ENCODE measurements around the gene FAM25A.
"Not testable (repeated sequence)": the region's sequence is repeated elsewhere in the genome, so short reads cannot be mapped to it uniquely, and the experiment has no call there.

FAM25A gene

GRCh38 chr10:87020056-87020455 is at the start of gene FAM25A:
Gene FAM25A (plus strand): TSS chr10:87020294. CDS start chr10:87020325, 31 bp downstream.
- not testable (repeated sequence) for DNase-seq (ENCODE audit: low spot score)

- DNase-seq (ENCODE audit: low spot score) = no peak
Observed at GRCh38 chr10:86970982-86971231, 49.2 kb upstream of the FAM25A start.

GRCh38 chr10:86971232-86971991 is 48.7 kb upstream of the FAM25A start:
- no peak for DNase-seq (ENCODE audit: low spot score)

GRCh38 chr10:86972613-86973380 is 47.3 kb upstream of the FAM25A start:
- DNase-seq (ENCODE audit: low spot score) = no peak

- no peak for DNase-seq (ENCODE audit: low spot score)
Observed at GRCh38 chr10:86974484-86974883, 45.6 kb upstream of the FAM25A start.

- no peak for DNase-seq (ENCODE audit: low spot score)
Observed at GRCh38 chr10:86976362-86977056, 43.6 kb upstream of the FAM25A start.

- not testable (repeated sequence) for DNase-seq (ENCODE audit: low spot score)
Observed at GRCh38 chr10:86978457-86978856, 41.6 kb upstream of the FAM25A start.

- no peak for DNase-seq (ENCODE audit: low spot score)
Observed at GRCh38 chr10:86979296-86979818, 40.7 kb upstream of the FAM25A start.

- DNase-seq (ENCODE audit: low spot score) = no peak
Observed at GRCh38 chr10:86979977-86980448, 40.1 kb upstream of the FAM25A start.

GRCh38 chr10:86981020-86981419 is 39.1 kb upstream of the FAM25A start:
- DNase-seq (ENCODE audit: low spot score) = not testable (repeated sequence)

GRCh38 chr10:86981716-86982115 is 38.4 kb upstream of the FAM25A start:
- DNase-seq (ENCODE audit: low spot score) = no peak

GRCh38 chr10:86984498-86984897 is 35.6 kb upstream of the FAM25A start:
- DNase-seq (ENCODE audit: low spot score) = not testable (repeated sequence)

GRCh38 chr10:86988520-86988919 is 31.6 kb upstream of the FAM25A start:
- DNase-seq (ENCODE audit: low spot score) = no peak

- DNase-seq (ENCODE audit: low spot score) = not testable (repeated sequence)
Observed at GRCh38 chr10:86991362-86991761, 28.7 kb upstream of the FAM25A start.

- no peak for DNase-seq (ENCODE audit: low spot score)
Observed at GRCh38 chr10:86992456-86992855, 27.6 kb upstream of the FAM25A start.

- no peak for DNase-seq (ENCODE audit: low spot score)
Observed at GRCh38 chr10:86992929-86993328, 27.2 kb upstream of the FAM25A start.

- not testable (repeated sequence) for DNase-seq (ENCODE audit: low spot score)
Observed at GRCh38 chr10:86999802-87000403, 20.2 kb upstream of the FAM25A start.

GRCh38 chr10:87000491-87000890 is 19.6 kb upstream of the FAM25A start:
- DNase-seq (ENCODE audit: low spot score) = no peak

GRCh38 chr10:87007124-87007523 is 13.0 kb upstream of the FAM25A start:
- not testable (repeated sequence) for DNase-seq (ENCODE audit: low spot score)

GRCh38 chr10:87007674-87008073 is 12.4 kb upstream of the FAM25A start:
- not testable (repeated sequence) for DNase-seq (ENCODE audit: low spot score)

GRCh38 chr10:87008303-87008702 is 11.8 kb upstream of the FAM25A start:
- not testable (repeated sequence) for DNase-seq (ENCODE audit: low spot score)

GRCh38 chr10:87009134-87009696 is 10.9 kb upstream of the FAM25A start:
- DNase-seq (ENCODE audit: low spot score) = not testable (repeated sequence)
